ENCODE data around the gene TAPT1. TPM values are rescaled to one million over a fixed set of nuclear protein-coding genes. Genes with fewer than 3 reads are reported as not detected.

Gene TAPT1
- polyA plus RNA-seq, 1 of the 3 experiments (the other 2 are of a cell fraction): 6.2 TPM

GRCh38 chr4:16225863-16226815 is at the start of gene TAPT1 (continued):
- peak; percentile 30; the same call in 1 of the 2 replicates for TF ChIP-seq TAF1 (IDR thresholded peaks at IDR 0.05; ENCODE audit: borderline replicate concordance, low read depth, low read length)

- Histone ChIP-seq H3K9me2 (no peaks in the 10 kb centered on the region), H3K4me1 (ENCODE audit: control insufficient read depth in 1 of 2, insufficient read depth in 2 of 2, low read depth in 1 of 2, low read length in 1 of 2) (0 out of 4 replicates have a peak, but pooled peaks cover 0 to 7% of the 10 kb centered on the region in 2 experiments), H3K27ac (ENCODE audit: low read depth in 2 of 2, low read length in 1 of 2) (no peak overlapping the region), H3K4me3 (ENCODE audit: low read depth in 2 of 2, low read length in 1 of 2) (no peak overlapping the region), H3F3A (replicated peaks; ENCODE audit: insufficient read depth) (no peaks in the 10 kb centered on the region), H3K79me2 (ENCODE audit: insufficient read depth) (no peaks in the 10 kb centered on the region), H3K4me2 (no peak overlapping the region), H2AFZ (ENCODE audit: low read depth) (no peak overlapping the region), H3K9ac (no peak overlapping the region), H3K36me3 (replicated peaks in 1 of 2; ENCODE audit: control insufficient read depth in 1 of 2, insufficient read depth in 2 of 2, low read length in 1 of 2) (no peaks in the 10 kb centered on the region), H3K27me3 (ENCODE audit: insufficient read depth) (no peaks in the 10 kb centered on the region), H4K20me1 (ENCODE audit: insufficient read depth) (no peaks in the 10 kb centered on the region), H3K9me3 (no peaks in the 10 kb centered on the region)
- WGBS (ENCODE audit: low lambda C conversion rate): 72% methylated on average over 4 of the region's 4 CpGs
- no peak for DNase-seq
- no peak for TF ChIP-seq USF1 (IDR thresholded peaks at IDR 0.05; ENCODE audit: borderline replicate concordance, low read depth)
- no peak for TF ChIP-seq GATA2 (CRISPR knock-in tag; IDR thresholded peaks at IDR 0.05)
- no peak for TF ChIP-seq ELF1 (IDR thresholded peaks at IDR 0.05)
- no peak for TF ChIP-seq NFIC (IDR thresholded peaks at IDR 0.05; ENCODE audit: borderline replicate concordance)
- no peak for TF ChIP-seq POLR2AphosphoS5 (IDR thresholded peaks at IDR 0.05; ENCODE audit: low read depth, low read length)
- no peak for TF ChIP-seq MXI1 (IDR thresholded peaks at IDR 0.05; ENCODE audit: low read depth, low read length)
- TF ChIP-seq TEAD4 (IDR thresholded peaks at IDR 0.05; ENCODE audit: borderline replicate concordance, insufficient read depth): no peak
- no peak for TF ChIP-seq FOXM1 (IDR thresholded peaks at IDR 0.05; ENCODE audit: low read depth)
- no peak for TF ChIP-seq EZH2phosphoT487 (IDR thresholded peaks at IDR 0.05; ENCODE audit: borderline replicate concordance, low read depth)
- TF ChIP-seq CHD2 (IDR thresholded peaks at IDR 0.05; ENCODE audit: low read length, partially characterized antibody): no peak
- TF ChIP-seq PBX3 (IDR thresholded peaks at IDR 0.05): no peak
- no peak for TF ChIP-seq REST (IDR thresholded peaks at IDR 0.05; ENCODE audit: low read depth, low read length)
- no peak for TF ChIP-seq MEF2A (IDR thresholded peaks at IDR 0.05; ENCODE audit: borderline replicate concordance, low read depth)
- TF ChIP-seq GABPA (IDR thresholded peaks at IDR 0.05; ENCODE audit: low read depth): no peak
- TF ChIP-seq SMC3 (IDR thresholded peaks at IDR 0.05; ENCODE audit: low read depth, low read length): no peak
- no peak for TF ChIP-seq EP300 (IDR thresholded peaks at IDR 0.05; ENCODE audit: borderline replicate concordance in 1 of 2, low read depth in 1 of 2, low read length in 1 of 2)
- TF ChIP-seq NRF1 (IDR thresholded peaks at IDR 0.05; ENCODE audit: low read depth, low read length): no peak
- POLR2A ChIA-PET: no interaction called here
- CTCF ChIA-PET: no interaction called here
These were observed 45.1 kb upstream of the TAPT1 start for GRCh38 chr4:16271411-16271810.
